MM.1S (cell line): ENCODE measurements around the gene MYLK.

Source experiments
- EZH2phosphoT487 ChIP-seq: fragments of 300-600 bp; sonication (generic); IDR thresholded peaks from 2 replicates; pipeline ENCODE4 v1.6.1; 2018; ENCODE audit warnings: antibody characterized with exemption, low read length
- TF ChIP-seq, protein P1 (sequence below): fragments of 300-600 bp; sonication (generic); IDR thresholded peaks from 2 replicates; pipeline ENCODE4 v1.5.1; 2016; ENCODE audit warnings: antibody characterized with exemption, low read length, mixed read lengths

DNA sequence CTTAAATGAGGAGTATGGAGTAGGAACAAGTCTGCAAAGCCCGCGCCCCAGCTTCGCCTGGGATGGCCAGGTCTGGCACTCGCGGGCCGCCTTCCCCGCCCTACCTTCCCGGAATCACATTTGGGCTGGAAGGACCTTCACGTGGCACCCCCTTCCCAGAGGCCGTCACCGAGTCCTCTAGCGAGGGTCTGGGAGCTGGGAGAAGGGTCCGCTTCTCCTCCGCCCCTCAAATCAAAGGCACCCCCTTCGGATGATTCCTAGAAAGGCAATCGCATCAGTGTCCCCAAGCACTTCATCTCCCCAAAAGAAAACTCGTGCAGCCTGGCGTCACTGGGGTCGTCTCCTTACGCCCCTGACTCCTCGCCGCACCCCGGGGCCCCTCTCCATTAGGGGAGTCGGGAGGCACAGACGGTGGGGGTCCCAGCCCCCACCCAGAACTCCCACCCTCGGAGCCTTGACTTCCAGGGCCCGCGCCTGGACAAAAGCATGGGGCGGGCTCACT, 380 bp downstream of the MYLK start:
- TF ChIP-seq, protein P1, sequence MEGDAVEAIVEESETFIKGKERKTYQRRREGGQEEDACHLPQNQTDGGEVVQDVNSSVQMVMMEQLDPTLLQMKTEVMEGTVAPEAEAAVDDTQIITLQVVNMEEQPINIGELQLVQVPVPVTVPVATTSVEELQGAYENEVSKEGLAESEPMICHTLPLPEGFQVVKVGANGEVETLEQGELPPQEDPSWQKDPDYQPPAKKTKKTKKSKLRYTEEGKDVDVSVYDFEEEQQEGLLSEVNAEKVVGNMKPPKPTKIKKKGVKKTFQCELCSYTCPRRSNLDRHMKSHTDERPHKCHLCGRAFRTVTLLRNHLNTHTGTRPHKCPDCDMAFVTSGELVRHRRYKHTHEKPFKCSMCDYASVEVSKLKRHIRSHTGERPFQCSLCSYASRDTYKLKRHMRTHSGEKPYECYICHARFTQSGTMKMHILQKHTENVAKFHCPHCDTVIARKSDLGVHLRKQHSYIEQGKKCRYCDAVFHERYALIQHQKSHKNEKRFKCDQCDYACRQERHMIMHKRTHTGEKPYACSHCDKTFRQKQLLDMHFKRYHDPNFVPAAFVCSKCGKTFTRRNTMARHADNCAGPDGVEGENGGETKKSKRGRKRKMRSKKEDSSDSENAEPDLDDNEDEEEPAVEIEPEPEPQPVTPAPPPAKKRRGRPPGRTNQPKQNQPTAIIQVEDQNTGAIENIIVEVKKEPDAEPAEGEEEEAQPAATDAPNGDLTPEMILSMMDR, result no peak
- TF ChIP-seq EZH2phosphoT487, result no peak
